Coronary artery (tissue), 2 donors: ENCODE data around the gene GPR108.
"Not testable (repeated sequence)": the region's sequence is repeated elsewhere in the genome, so short reads cannot be mapped to it uniquely, and the experiment has no call there.

ENCODE experiments used
- DNase-seq: peaks from one replicate; pipeline ENCODE4 v3.0.0-alpha.2; 2017; ENCODE audit warnings: low spot score
- H3K27ac ChIP-seq, 2 donors: fragments of 200-600 bp; sonication (generic); one replicate each; pipeline ENCODE4 v1.5.1; 2016 to 2019
- H3K4me3 ChIP-seq: fragments of 200-600 bp; sonication (generic); 2 replicates; pipeline ENCODE4 v1.5.1; 2016; ENCODE audit warnings: mild to moderate bottlenecking, moderate library complexity
- CTCF ChIP-seq: fragments of 200-600 bp; sonication (generic); IDR thresholded peaks from one replicate; pipeline ENCODE4 v1.5.1; 2019; ENCODE audit warnings: antibody characterized with exemption

GPR108 gene

GRCh38 chr19:6773323-6773931 is 36.0 kb upstream of the GPR108 start:
- Histone ChIP-seq H3K4me3 (peak overlapping the region; percentile 60), H3K27ac (peak overlapping the region in 1 of 2 donors; percentile 35)
- DNase-seq, result no peak
- TF ChIP-seq CTCF, result no peak

GRCh38 chr19:6772866-6773322 is 35.5 kb upstream of the GPR108 start:
- H3K27ac ChIP-seq, result peak overlapping the region in 1 of 2 donors; percentile 35

GRCh38 chr19:6772028-6772865 is 34.9 kb upstream of the GPR108 start, which contains the start of gene VAV1:
VAV1 (plus strand) TSS chr19:6772708; CDS start chr19:6772808, 100 bp downstream.
- DNase-seq, result no peak
- Histone ChIP-seq H3K27ac (peak within 1 kb of the TSS in 1 of 2 donors; percentile 35), H3K4me3 (peak within 1 kb of the TSS; percentile 60)
- TF ChIP-seq CTCF, result no peak

More at GRCh38 chr19:6772866-6773322, 35.5 kb upstream of the GPR108 start:
- no peak for DNase-seq
- TF ChIP-seq CTCF, result no peak
- peak overlapping the region; percentile 60 for H3K4me3 ChIP-seq

GRCh38 chr19:6771648-6772027 is 34.3 kb upstream of the GPR108 start:
- not testable (repeated sequence) for DNase-seq, H3K27ac ChIP-seq, H3K4me3 ChIP-seq

GRCh38 chr19:6769006-6769619 is 31.7 kb upstream of the GPR108 start:
- no peak for TF ChIP-seq CTCF

GRCh38 chr19:6768236-6768785 is 30.9 kb upstream of the GPR108 start:
- no peak for TF ChIP-seq CTCF
- no peak overlapping the region for H3K4me3 ChIP-seq
- DNase-seq, result no peak
- H3K27ac ChIP-seq, result no peak overlapping the region

More at GRCh38 chr19:6769006-6769619, 31.7 kb upstream of the GPR108 start:
- DNase-seq, result no peak
- H3K4me3 ChIP-seq, result no peak overlapping the region
- no peak overlapping the region for H3K27ac ChIP-seq
